RCC 7860 (cell line): ENCODE measurements around the gene AGL.
"Not testable (repeated sequence)": the region's sequence is repeated elsewhere in the genome, so short reads cannot be mapped to it uniquely, and the experiment has no call there.

Source experiments
- DNase-seq: peaks from one replicate; pipeline ENCODE4 v3.0.0-alpha.2; 2015; ENCODE audit warnings: low spot score
- FAIRE-seq: peaks from 2 replicates; lab custom pipeline; 2012; peaks lifted over from hg19 to GRCh38; lab: Jason Lieb, UNC

Gene AGL

DNA sequence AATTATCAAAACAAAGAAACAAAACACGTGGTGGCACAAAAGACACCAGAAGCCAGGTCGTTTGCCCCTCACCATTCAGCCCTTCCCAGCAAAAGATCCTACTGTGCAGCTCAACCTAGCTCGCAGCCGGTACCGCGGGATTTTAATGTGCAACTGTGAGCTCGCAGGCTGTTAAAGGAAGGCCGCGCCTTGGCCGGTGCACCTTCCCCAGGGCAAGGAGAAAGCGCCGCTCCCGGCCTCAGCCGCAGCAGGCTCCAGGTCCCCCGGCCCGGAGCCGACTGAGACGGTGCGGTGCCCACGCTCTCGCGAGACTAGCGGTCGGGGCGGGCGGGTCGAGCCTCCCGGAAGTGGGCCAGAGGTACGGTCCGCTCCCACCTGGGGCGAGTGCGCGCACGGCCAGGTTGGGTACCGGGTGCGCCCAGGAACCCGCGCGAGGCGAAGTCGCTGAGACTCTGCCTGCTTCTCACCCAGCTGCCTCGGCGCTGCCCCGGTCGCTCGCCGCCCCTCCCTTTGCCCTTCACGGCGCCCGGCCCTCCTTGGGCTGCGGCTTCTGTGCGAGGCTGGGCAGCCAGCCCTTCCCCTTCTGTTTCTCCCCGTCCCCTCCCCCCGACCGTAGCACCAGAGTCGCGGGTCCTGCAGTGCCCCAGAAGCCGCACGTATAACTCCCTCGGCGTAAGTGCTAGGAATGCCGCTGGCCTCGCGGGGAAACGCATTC lies at the start of gene AGL:
Gene AGL (plus strand): TSS at position 618 of the 715 bp plus-strand sequence. CDS start 682 bp downstream, outside the sequence.
- FAIRE-seq (no peak), DNase-seq (peak; percentile 70)

DNA sequence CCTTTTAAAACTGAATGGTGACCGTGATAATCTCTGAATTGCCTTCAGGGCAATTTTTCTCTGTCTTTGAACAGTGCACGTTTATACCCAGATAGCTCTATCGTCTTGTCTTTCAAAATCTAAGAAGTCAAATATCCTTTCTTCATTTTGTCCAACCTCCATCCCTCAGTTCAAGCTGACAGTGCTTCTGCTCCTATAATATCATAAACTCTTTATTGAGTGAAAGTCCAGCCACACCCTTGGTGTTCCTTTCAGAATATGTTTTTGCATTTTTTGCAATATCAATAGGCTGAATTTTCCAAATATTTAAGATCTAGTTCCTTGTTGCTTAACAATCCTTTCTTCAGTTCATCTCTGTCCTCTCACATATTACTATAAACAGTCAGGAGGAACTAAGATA lies 48.6 kb upstream of the AGL start:
- DNase-seq, result no peak
- FAIRE-seq, result no peak

DNA sequence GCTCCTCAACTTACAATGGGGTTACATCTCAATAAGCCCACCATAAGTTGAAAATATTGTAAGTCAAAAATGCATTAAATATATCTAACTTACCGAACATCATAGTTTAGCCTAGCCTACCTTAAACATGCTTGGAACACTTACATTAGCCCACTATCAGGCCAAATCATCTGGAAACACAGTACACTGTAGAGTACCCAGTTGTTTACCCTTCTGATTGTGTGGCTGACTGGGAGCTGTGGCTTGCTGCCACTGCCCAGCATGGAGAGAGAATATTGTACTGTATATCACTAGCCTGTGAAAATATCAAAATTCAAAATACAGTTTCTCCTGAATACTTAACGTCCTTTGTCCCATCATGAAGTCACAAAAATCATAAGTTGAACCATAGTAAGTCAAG lies 43.3 kb upstream of the AGL start:
- DNase-seq (no peak), FAIRE-seq (no peak)

- DNase-seq (peak; percentile 80), FAIRE-seq (peak; percentile 87)
These were observed 41.6 kb upstream of the AGL start for GRCh38 chr1:99808391-99809115.

GRCh38 chr1:99811075-99811474 lies 39.1 kb upstream of the AGL start:
- DNase-seq (no peak), FAIRE-seq (no peak)

GRCh38 chr1:99811747-99812146 lies 38.4 kb upstream of the AGL start:
- FAIRE-seq, result no peak
- DNase-seq, result no peak

DNA sequence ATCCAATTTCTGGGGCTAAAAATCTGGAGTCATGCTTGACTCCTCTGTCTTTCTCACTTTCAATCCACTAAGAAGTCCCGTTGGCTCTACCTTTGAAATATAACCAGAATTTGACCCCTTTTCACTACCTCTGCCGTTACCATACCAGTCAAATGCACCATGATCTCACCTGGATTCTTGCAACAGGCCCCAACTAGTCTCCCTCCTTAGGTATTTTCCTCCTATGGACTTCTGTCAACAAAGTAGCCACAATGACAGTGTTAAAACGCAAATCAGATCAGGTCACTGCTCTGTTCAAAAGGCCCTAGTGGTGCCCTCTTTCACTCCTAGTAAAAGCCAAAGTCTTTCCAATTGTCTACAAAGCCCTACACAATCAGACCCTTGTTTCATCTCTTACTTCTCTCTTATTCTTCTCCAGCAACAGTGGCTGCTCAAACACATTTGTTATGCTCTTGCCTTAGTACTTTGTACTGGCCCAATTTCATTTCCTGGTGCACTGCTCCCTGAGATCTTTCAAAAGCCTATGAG lies 35.7 kb upstream of the AGL start:
- DNase-seq, result no peak
- FAIRE-seq, result no peak

GRCh38 chr1:99816656-99817055 lies 33.5 kb upstream of the AGL start:
- no peak for FAIRE-seq
- no peak for DNase-seq

GRCh38 chr1:99818063-99818699 lies 32.0 kb upstream of the AGL start:
- DNase-seq, result no peak
- FAIRE-seq, result no peak

DNA sequence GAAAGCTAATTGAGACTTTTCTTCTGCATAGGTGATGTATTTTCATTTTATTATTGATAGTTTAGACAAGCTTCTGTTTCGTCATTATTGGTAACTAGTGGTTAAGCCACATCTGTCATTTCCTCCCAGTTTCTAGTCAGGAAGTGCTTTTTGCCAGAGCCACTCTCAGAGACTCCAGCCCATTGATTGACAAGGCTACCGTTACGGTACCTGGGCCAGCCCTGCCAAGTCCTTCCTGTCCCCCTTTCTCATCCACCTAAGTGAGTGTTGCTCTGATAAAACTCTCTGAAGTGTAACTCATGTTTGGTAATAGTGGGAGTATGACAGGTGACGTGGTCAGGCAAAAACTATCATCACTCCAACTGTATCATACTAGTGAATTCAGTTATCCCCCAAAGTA lies 29.6 kb upstream of the AGL start:
- no peak for DNase-seq
- FAIRE-seq, result no peak

DNA sequence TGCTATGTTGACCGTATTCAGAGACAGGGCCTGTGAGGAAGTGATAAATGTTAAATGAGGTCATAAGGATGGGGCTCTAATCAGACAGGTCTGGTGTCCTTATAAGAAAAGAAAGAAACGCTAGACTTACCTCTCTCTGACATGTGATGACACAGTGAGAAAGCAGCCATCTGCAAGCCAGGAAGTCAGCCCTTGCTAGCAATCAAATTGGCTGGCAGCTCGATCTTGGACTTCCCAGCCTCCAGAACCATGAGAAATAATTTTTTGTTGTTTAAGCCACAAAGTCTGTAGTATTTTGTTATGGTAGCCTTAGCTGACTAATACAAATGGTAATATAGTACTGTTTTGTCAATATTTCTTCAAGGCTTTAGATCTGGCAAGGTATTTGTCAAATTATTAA lies 25.1 kb upstream of the AGL start:
- FAIRE-seq (no peak), DNase-seq (no peak)

DNA sequence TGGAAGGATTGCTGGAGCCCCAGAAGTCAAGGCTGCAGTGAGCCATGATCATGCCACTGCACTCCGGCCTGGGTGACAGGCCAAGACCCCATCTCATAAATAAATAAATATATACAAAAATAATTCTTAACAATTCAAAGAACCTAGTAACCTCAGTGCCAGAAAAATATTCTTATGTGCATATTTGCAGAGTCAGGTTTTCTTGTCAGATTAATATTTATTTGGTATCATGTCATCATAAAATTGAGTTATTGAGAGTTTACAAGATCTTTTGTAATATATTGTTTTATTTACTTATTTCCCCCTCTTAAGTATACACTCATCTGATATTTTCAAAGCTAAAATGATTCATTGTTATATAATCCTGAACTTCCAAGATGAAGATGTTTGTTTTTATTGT lies 24.5 kb upstream of the AGL start:
- FAIRE-seq (no peak), DNase-seq (no peak)

- no peak for FAIRE-seq
These were observed 22.2 kb upstream of the AGL start for GRCh38 chr1:99827970-99828369.

GRCh38 chr1:99829269-99829668 lies 20.9 kb upstream of the AGL start:
- DNase-seq (no peak), FAIRE-seq (no peak)

More at GRCh38 chr1:99827970-99828369, 22.2 kb upstream of the AGL start:
- no peak for DNase-seq

- DNase-seq, FAIRE-seq: not testable (repeated sequence)
These were observed 16.2 kb upstream of the AGL start for GRCh38 chr1:99833911-99834310.

GRCh38 chr1:99836171-99837103 lies 13.7 kb upstream of the AGL start:
- not testable (repeated sequence) for DNase-seq

DNA sequence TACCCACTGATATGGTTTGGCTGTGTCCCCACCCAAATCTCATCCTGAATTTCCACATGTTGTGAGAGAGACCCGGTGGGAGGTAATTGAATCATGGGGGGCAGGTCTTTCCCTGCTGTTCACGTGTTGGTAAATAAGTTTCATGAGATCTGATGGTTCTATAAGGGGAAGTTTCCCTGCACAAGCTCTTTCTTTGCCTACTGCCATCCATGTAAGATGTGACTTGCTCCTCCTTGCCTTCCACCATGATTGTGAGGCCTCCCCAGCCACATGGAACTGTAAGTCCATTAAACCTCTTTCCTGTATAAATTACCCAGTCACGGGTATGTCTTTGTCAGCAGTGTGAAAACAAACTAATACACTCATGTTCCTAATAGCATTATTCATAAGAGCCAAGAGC lies 9.8 kb upstream of the AGL start:
- not testable (repeated sequence) for DNase-seq, FAIRE-seq

More at GRCh38 chr1:99836171-99837103, 13.7 kb upstream of the AGL start:
- not testable (repeated sequence) for FAIRE-seq

DNA sequence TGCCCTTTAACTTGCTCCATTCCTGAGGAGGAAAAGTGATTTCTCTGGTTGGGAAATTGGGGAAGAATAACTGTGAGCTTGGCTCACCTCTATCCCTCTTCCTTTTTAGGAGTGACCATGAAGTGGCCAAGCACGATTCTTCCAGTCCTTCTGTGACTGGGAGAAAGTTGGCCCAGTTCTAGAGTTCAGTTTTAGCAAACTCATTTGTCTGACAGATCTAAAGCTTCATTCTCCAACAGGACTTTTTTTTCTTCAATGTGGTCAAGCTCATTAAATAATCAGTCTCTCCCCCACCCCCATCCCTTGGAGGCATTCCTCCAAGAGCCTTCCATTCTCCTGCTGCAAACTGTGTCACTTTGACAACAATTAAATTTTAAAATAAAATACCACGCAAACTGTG lies 6.4 kb upstream of the AGL start:
- FAIRE-seq (no peak), DNase-seq (no peak)

- FAIRE-seq, DNase-seq: not testable (repeated sequence)
These were observed 5.0 kb upstream of the AGL start for GRCh38 chr1:99845201-99845600.

DNA sequence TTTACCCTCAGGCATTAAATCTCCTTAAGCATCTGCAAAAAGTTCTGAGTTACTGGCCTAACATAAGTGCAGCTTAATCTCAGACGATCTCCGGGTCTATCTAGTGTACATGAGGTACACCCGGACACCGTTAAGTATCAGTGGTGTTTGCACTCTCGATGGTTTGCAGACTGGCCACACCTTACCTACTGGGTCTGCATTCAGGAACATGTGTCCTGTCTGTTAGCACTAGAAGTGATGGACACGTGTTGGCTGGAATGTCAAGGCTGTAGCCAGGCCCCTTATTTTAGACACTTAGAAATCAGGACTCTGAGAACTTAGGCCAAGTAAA lies 783 bp upstream of the AGL start:
- no peak for DNase-seq
- FAIRE-seq, result no peak
